ENCODE measurements around the gene GLB1L3.

DNA sequence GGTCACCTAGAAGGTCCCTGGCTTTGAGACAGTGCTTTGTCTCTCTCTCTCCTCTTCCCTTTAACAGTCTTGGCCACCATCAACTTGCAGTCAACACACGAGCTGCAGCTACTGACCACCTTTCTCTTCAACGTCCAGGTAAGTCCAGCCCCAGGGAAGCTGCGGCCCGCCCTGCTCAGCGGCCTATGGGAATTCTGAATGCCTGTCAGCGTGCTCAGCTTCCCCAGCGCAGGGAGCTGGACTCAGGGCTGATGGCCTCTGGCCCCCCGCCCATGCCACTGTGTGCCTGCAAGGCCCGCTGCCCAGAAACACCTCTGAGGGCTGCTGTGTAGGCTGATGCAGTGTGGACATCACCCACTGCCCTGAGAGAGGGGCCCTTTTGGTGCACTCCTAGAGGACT, 88.1 kb downstream of the GLB1L3 start:
- no peak for TF ChIP-seq POLR2A (IDR thresholded peaks at IDR 0.05; ENCODE audit: low read depth, low read length)
- TF ChIP-seq, protein P1, sequence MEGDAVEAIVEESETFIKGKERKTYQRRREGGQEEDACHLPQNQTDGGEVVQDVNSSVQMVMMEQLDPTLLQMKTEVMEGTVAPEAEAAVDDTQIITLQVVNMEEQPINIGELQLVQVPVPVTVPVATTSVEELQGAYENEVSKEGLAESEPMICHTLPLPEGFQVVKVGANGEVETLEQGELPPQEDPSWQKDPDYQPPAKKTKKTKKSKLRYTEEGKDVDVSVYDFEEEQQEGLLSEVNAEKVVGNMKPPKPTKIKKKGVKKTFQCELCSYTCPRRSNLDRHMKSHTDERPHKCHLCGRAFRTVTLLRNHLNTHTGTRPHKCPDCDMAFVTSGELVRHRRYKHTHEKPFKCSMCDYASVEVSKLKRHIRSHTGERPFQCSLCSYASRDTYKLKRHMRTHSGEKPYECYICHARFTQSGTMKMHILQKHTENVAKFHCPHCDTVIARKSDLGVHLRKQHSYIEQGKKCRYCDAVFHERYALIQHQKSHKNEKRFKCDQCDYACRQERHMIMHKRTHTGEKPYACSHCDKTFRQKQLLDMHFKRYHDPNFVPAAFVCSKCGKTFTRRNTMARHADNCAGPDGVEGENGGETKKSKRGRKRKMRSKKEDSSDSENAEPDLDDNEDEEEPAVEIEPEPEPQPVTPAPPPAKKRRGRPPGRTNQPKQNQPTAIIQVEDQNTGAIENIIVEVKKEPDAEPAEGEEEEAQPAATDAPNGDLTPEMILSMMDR (IDR thresholded peaks at IDR 0.05; ENCODE audit: extremely low read depth in 1 of 2, insufficient read depth in 1 of 2, low read depth in 1 of 2, low read length in 2 of 2), result no peak
